ENCODE results near the gene TBC1D10B.

Gene TBC1D10B

DNA sequence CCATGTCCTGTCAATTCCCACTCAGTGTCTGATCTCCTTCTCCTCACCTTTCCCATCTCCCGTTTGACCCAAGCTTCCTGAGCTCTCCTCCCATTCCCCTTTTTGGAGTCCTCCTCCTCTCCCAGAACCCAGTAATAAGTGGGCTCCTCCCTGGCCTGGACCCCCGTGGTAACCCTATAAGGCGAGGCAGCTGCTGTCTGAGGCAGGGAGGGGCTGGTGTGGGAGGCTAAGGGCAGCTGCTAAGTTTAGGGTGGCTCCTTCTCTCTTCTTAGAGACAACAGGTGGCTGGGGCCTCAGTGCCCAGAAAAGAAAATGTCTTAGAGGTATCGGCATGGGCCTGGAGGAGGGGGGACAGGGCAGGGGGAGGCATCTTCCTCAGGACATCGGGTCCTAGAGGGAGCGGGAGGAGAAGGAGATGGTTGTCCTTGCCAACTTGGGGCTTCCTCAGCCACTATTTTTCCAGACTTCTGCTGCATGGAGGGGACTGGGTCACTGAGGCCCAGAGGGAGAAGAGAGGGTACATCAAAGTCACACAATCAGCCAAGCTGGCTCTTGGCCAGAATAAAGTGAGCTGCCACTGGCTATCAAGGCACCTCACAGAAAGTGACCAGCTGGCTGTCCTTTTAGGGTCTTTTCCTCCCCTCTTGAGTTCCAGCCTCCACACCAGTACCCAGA lies 1.9 kb upstream of the TBC1D10B start:
- DNase-seq, result no peak

DNA sequence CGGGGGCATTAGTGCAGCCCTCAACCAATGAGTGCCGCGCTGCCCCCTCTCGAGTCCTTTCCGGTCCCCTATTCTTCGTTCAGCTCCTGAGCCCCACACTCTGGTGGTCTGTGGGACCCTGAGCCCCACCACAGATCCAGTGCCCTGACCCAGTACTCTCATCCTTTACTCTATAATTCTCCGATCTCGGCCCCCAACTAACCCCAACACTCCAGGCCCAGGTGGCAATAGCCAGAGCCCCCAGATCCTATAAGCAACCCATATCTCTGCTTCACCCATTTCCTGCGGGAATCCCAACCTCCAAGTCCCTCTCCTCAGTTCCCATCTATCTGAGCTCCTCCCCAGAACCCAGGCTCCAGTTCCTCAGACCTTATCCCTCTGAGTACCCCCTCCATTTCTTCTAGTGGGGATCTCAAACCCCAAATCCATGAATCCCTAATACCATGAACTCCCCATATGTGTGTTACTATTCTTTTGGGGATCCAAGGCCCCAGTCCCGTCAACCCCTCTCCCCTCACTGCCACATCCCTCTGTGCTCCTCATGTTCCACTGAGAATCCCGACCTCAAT lies 1.0 kb upstream of the TBC1D10B start:
- no peak for DNase-seq

DNA sequence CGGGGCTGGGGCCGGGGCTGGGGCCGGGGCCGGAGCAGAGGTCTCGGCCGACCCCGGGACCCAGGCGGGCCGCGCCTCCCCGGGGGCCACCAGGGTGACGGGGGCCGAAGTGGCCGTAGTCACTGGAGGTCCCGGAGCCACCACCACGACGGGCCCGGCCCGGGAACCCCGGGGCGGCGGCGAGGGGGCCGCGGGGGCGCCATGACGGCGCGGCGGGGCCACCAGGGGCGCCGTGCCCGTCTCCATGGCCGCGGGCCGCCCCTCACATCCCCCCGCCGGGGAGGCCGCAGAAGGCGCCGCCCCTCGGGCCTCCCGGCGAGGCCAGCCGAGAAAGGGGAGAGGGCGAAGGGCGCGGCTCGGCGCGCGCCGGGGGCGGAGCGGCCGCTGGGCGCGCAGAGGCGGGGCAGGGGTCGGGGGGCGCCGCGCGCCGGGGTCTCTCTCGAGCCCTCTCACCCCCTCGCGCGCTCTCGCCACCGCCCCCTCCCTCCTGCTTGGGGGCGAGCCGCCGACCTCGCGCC lies 297 bp downstream of the TBC1D10B start:
- no peak for DNase-seq

DNA sequence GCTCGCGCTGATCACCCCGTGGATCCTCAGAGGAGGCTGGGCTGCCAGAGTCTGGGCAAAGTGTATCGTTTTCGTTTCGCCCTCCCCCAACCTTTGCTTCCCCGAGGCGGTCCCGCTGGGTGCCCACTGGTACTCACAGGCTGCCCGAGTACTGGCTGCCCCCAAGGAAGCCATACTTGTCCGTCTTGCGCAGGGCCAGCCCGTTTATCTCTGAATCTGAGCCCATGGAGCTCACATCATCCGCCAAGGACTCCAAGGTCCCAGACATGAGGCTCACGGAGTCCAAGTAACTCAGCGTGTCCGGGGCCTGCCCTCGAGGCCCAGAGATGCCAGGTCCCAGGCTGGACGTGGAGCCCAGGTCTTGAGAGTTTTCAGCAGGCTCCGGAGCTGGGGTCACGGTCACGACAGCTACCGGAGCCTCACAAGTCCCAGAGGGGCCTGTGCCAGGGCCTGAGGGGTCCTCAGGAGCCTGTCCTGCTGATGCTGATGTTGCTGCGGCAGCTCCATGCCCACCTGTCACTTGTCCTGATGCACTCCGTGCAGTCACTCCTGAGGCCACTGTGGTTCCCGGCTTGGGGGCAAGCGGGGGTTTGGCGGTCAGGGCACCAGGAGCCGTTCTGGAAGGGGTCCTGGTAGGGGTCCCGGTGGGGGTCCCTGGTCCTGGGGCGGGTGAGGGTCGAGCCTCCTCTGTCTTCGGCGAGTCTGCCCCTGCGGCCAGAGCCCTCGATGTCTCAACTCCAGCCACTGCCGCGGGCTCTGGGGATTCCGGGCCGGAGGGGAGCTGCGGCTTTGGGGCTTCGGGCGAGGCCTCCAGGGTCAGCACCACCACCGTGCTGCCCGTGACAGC lies 980 bp downstream of the TBC1D10B start:
- no peak for DNase-seq

DNA sequence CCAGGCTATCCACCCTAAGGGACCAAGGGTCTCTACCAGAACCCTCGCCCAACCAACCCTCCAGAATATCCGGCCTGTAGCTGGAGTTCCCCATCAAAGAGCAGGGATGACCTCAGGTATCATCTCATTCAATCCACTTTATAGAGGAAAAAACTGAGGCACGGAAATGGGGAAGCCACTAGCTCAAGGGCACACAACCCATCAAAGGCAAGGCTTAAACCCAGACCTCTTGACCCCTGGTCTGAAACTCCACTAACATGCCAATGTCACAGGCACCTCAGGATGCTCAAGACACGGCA lies 1.6 kb downstream of the TBC1D10B start:
- no peak for DNase-seq

DNA sequence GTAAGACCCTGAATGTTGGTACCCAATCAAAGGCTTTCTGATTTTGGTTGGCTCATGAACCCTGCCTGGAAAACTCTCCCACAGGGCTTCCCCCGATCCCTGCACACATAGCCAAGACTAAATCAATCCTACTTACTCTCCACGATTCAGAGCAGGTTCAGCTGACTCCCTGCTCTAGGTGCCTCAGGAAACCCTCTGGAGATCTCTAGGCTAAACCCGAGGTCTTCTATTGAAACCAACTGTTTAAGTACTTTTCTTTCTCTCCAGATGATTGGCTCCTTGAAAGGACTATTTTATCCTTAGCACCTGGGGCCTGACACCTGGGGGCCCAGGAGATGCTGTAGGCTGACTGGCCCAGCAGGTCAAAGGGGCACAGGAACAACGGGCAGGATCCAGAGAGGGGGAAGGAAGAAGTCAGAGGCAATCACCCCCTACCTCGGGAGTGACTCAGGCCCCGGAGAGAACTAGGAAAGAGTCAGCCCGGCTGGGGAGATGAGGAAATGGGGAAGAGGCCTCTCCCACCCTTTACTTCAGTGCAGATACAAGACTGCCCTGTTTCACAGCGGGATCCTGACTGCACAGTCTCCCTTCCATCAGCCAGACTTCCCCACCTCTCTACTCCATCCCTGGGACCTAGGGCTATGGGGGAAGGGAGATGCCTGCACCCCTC lies 2.0 kb downstream of the TBC1D10B start:
- no peak for DNase-seq

DNA sequence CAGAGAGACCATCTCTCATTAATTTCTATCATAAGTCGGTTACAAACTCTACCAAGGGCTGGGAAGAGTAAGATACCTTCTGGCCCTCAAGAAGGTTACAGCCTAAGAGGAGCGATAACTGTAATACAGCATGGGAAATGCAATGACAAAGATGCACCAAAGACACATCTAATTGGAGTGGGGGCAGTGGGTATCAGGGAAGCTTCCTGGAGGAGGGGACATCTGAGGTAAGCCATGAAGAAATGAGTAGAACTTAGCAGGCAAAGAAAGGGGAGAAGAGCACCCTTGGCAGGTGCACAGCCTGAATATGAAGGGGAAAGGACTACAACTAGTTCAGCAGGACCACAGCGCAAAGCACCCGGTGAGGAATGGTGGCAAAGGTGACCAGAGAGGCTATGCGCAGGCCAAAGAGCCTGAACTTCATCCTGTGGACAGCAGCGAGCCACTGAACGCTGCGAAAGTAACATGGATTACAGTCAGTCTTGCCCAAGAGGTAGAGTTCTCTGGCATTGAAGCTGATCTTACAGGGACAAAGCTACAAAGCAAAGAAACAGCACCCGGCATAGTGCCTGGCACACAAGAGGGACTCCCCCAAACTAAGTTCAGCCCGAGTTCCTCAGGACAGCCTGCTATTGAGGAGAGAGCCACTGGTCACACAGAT lies 2.8 kb downstream of the TBC1D10B start:
- DNase-seq, result no peak

DNA sequence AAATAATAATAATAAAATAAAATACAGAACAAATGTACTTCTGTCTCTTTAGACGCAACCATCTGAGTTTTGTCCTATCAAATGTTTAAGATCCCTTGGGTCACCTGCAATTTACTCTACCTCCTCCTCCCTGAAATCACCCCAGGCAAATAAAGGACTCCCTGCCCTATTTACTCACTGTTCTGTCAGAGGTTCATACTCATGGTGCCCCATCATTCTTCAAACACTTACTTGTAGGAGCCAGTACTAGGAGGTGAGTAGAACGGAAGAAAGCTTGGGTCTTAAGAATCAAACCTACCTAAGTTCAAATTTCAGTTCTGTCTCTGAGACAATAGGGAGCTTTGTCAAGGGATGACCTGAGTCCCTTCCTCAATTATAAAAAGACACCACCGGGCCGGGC lies 3.8 kb downstream of the TBC1D10B start:
- no peak for DNase-seq

DNA sequence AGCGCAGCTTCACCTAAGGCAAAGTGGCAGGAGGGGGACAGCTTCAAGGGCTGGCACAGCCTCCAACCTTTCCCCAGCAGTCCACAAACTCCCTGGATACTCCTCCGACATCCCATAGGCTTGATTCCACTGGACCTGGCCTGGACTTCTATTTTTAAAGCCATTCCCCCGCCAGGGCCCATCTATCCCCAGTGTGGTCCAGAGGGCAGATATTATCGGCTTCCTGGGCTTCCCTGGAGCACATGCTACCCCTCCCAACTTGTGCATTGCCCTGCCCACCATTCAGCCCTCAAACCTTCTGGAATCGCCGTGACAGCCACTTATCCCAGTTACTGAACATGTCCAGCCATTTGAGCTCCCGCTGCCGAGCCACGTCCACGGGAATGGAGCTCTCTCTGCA lies 5.1 kb downstream of the TBC1D10B start:
- DNase-seq, result no peak

DNA sequence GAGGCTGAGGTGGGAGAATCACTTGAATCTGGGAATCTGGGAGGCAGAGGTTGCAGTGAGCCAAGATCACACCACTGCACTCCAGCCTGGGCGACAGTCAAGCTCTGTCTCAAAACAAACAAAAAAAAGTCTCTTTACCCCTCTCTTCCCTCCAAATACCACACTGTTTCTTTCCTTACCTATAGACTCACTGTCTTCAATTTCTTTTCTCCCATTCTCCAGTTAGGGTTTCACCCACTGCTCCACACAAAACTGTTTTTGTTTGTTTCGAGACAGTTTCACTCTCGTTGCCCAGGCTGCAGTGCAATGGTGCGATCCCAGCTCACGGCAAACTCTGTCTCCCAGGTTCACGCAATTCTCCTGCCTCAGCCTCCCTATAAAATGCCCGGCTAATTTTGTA lies 9.1 kb downstream of the TBC1D10B start:
- DNase-seq, result no peak

DNA sequence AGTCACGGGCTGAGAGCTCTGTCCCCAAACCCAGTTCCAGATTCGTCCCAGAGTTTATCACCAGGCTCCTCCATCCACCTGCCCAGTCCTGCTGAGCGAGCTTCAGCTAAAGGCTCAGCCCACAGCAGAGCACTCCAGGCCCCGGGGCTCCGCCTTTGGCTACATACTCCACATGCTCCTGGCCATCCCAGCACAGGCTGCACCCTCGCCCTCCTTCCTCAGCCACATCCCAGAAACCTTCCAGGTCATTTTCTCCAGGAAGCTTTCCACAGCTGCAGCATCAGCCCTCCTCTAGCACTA lies 10.5 kb downstream of the TBC1D10B start:
- DNase-seq, result no peak

DNA sequence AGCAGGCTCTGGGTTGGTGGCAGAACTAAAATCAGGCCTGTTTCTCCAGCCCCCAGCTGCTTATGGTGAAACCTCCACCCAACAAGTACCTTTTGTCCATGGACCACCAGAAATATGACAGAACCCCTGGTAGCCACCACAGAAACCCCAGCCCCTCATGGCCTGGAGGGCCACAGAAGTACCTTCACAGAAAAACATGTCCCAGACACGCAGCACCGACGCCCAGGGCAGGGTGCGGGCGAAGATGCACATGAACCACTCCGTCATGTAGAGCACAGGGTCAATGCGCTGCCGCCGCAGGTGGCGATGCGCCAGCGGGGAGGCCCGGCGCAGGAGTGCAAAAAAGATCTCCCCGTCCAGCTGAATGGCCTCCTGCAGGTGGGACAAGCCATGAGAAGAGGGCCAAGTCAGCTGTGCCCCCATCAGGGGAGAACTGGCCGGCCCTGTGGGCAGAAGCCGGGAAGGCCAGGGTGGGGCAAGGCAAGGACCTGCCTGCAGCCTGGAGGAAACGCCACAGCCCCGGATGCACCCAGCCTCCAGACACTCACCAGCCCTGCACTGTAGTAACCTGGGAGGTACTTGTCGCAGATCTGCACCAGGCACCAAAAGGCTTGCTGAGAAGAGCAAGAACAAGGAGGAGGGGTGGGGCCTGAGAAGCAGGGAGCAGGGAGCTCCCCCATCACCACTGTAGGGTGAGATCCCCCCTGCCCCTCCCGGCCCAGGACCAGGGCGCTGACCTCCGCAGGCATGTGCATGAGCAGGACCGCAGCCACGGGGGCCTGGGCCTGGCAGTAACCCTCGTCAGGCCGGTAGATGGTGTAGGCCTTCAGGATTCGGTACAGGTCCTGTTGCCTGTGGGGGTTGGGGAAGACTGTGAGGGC lies 11.1 kb downstream of the TBC1D10B start:
- DNase-seq, result no peak

DNA sequence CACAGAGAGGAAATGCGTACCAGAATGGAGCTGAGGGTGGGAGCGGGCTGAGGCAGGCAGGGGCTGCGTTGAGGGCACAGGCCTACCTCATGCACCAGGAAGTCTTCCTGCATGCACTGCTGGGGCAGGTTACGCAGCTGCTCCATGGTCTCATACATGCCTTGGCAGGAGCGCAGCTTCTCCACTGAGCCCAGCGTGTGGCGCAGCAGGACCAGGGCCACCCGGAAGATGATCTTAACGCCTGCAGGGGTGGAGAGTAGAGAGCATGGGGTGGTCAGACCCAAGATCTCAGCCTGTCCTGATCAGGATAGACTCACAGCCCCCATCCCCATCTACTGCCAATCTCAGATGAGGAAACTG lies 11.7 kb downstream of the TBC1D10B start:
- no peak for DNase-seq

DNA sequence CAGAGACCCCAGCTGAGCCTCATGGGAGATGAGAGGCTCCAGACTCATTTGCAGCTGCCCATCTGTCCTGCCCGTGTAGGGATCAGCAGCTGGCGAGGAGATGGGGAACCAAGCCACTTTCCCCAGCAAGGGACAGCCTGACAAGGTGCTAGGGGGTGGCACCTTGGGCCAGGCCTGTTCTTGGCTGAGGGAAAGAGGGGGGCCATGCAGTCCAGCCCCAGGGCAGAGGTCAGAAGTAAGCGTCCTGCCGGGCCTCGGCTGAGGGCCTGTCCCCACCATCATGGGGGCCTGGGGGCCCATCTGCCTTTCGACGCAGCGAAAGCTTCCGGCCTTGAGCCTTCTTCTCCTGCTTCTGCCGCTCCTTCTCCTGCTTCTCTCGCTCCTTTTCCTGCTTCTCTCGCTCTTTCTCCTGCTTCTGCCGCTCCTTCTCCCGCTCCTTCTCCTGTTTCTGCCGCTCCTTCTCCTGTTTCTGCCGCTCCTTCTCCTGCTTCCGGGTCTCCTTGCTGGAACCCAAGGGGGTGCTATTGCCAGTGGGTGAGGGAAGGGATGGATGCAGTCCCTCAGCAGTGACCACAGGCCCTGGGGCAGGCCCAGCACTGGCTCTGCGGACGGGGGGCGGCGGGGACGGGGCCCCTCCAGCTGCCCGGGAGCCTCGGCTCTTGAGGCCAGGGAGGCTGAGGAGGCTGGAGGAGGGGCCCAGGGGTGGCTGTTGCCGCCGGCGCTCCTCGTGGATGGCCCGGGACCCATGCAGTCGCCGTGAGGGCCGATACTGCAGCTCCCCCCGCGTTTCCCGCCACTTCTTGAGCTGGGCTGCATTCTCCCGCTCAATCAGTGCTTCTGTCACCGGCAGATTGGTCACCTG lies 12.3 kb downstream of the TBC1D10B start:
- no peak for DNase-seq

DNA sequence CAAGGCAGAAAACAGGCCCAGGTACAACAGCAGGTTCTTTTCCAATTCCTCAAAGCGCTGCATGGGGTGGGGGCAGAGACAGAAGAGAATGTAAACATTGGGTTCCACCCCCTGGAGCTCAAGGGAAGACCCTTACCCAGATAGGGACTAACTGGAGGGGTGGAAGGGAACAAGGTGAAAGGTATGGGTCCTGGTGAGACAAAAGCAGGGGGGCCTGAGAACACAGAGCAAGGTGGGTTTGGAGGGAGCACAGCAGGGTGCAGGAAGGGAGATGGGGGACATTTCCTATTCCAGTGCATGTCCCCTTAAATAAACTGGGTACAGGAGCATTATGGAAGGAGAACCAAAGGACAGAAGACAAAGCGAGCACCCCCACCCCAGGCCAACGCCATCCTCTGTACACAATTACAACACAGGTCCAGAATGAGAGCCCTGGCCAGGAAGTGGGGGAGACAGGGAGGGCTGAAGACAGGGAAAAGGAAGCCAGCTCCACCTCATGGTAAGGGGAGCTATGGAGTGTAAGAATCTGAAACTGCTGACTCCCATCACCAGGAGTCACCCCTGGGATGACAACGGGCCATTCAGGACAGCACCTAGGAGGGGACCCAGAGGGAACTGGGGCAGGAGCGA lies 13.1 kb downstream of the TBC1D10B start:
- DNase-seq, result no peak

DNA sequence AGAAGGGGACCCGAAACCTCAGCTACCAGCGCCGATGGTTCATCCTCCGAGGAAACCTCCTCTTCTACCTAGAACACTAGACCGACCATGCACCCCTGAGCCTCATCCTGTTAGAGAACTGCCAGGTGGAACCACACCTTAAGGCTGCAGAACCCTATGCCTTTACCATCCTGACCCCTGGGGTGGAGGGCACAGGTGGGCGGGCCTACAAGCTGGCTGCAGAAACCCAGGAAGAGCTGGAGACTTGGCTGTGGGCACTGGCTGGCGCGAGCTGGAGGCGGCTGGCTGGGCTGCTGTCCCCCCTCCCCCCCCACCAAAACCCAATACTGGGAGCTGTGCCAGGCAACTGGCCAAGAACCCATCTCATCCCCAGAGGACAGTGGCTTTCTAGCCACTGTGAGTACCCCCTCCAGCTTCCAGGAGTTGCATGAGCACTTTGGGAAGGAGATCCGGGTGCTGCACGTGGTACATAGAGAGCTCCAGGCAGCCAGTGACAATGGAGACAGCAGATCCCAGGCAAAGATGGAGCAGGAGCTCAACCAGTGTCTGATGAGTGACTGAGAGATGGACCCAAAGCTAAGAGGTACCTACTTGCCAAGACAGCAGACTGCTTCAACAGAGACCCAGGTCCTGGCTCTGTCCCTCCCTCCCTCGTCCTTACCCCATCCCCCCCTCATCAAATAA lies 13.8 kb downstream of the TBC1D10B start:
- DNase-seq, result no peak

DNA sequence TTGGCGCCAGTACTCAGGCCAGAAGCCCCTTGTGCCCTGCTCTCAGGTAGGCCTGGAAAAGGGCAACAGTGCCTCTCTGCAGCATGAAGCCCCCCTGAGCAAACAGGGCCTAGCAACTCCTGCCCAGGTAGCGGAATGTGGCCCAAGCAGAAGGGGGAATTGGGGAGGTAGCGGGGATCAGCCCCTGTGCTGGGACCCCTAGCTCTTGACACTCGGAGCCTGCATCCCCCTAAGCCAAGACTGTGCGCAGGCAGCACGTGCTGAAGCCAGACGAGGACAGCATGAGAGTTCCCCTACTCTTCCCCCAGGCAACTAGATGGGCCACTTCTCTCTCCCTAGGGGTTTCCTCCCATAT lies 14.4 kb downstream of the TBC1D10B start:
- DNase-seq, result no peak

DNA sequence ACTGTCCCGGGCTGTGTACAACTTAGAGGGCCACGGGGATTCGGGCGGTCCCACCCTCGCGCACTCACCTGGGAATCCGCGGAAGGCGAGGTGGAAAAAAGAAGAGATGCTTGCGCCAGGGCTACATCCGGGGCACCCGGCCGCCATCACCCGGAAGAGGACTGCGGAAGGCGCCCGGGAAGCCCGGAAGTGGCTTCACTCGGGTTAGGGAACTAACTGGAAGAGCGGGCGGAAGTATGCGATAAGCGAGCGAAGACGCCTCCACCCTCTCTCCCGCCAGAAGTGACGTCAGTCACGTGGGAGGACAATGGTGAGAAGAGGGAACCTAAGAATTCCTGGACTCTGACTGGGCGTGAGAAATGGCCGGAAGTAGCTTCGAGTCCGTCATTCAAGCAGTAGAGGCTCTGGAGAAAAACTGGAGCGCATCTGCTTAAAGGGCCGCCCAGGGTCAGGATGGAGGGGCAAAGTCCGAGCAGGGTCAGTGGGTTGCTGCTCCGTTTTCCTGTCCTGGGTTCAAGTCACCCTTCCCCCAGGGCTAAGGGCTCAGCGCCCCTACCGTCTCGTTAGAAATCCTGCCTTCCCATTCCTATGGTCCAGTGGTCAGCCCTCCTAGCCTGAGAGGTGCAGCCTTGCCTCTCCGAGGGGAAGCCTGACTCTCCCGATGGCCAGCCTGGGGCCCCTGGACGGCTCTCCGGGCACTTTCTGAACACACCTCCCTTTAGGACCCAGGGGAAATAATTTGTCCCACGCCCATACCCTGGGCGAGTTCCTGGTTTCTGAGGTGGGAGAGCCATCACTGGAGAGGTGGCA lies 14.9 kb downstream of the TBC1D10B start, which contains the start of gene CD2BP2:
CD2BP2 (minus strand) TSS at position 165 of the 810 bp plus-strand sequence. CDS start 627 bp downstream, outside the sequence.
- peak; percentile 99 for DNase-seq

All from hematopoietic multipotent progenitor cell treated with erythropoietin and hydrocortisone succinate and interleukin-3 and kit ligand, for 8 days (in vitro differentiated cells).